GM10248 (cell line): Measurements from ENCODE around the gene ERC2.

Experiments
- CTCF ChIA-PET: fragments of 300-600 bp; sonication (Branson Sonifier 250); formaldehyde crosslinking; extraction: SDS; loops from one replicate; lab custom pipeline; 2021; ENCODE audit warnings: antibody characterized with exemption; lab: Yijun Ruan, JAX
- POLR2A ChIA-PET: fragments of 350-650 bp; sonication (Branson Sonifier 250); formaldehyde crosslinking; extraction: SDS; loops from one replicate; lab custom pipeline; 2020; ENCODE audit warnings: antibody characterized with exemption; lab: Yijun Ruan, JAX
- DNase-seq: peaks from one replicate; pipeline ENCODE4 v3.0.0; 2012; ENCODE audit errors: extremely low spot score
- TF ChIP-seq, protein P1 (sequence below): IDR thresholded peaks from 2 replicates; pipeline ENCODE4 v1.5.1; 2012; ENCODE audit warnings: mild to moderate bottlenecking, low read depth; ENCODE audit errors: extremely low read depth, missing control alignments, control extremely low read depth

The ERC2 gene

DNA sequence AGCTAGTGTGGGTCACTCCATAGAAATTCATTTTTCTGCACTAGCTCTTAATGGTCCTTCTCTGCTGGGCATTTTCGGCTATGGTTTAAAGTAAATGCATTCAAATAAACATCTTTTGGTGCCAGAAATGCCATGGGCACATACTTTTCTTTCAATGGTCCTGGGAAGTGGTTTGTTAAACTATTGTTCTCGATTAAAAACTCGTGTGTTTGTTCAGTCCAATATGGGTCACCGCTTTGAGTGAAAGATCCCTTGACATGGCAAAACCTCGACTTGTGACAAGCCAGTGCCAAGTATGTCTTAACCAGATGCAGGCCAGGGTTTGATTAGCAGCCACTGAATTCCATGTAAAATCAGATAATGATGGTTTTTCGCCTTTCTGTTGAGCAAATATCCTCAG, 649.3 kb downstream of the ERC2 start:
- POLR2A ChIA-PET, result no interaction called here
- CTCF ChIA-PET, result interaction anchor here (1.3 kb wide), 1 partner anchor 9 kb away, joined by 3 read pairs; no protein-coding TSS in a partner anchor
- TF ChIP-seq, protein P1, sequence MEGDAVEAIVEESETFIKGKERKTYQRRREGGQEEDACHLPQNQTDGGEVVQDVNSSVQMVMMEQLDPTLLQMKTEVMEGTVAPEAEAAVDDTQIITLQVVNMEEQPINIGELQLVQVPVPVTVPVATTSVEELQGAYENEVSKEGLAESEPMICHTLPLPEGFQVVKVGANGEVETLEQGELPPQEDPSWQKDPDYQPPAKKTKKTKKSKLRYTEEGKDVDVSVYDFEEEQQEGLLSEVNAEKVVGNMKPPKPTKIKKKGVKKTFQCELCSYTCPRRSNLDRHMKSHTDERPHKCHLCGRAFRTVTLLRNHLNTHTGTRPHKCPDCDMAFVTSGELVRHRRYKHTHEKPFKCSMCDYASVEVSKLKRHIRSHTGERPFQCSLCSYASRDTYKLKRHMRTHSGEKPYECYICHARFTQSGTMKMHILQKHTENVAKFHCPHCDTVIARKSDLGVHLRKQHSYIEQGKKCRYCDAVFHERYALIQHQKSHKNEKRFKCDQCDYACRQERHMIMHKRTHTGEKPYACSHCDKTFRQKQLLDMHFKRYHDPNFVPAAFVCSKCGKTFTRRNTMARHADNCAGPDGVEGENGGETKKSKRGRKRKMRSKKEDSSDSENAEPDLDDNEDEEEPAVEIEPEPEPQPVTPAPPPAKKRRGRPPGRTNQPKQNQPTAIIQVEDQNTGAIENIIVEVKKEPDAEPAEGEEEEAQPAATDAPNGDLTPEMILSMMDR, result no peak
- no peak for DNase-seq

DNA sequence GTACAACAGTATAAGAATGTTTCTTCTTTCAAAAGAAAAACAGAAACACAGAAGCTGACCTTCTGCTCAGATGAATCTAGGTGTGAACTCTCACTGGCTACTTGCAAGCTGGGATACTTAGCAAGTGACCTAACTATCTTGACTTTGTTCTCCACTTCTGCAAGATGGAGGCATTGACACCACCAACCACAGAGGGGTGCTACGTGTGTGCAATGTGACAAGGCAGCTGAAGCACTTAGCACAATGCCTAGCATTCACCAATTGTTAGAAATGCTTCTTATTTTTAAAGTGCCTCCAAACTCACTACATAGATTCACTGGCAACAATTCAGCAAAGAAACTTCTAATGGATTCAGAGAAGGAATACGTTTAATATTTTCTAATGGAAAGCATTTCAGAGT, 649.8 kb downstream of the ERC2 start:
- TF ChIP-seq, protein P1, result no peak
- DNase-seq, result no peak
- POLR2A ChIA-PET, result no interaction called here
- CTCF ChIA-PET, result interaction anchor here (1.3 kb wide), 1 partner anchor 10 kb away, joined by 3 read pairs; no protein-coding TSS in a partner anchor

DNA sequence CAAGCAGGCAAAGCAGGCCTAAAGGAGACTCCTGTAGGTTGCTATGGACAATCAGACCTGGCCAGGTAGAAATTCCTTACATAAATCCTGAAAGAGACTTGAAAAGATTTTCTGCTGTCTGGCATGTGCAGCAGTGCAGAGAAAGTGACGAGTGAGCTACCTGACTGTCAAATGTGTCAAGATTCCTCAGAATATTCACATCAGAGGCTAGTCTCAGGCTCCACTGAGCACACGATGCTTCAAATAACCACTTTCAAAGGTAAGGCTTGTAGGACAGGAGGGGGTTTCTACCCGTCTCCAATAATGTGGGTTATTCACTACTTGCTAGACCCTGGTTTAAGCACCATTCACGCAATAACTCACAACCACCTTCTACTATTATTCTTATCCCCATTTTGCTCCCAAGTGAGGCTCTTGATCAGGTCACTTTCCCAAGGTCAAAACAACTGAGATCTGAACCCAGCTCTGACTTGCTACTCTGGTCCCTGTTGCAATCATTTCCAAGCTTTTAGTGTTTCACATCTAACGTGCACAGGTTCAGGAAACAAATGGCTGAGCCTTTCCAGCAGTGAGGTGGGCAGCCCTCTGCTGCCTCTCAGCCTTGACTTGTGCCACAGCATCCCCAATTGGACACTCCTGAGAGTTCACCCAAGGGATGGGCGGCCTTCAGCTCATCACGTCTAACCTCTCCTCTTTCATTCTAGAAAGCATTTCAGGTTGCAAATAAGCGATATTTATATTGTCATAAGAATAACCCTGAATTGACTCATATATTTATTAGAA, 651.3 kb downstream of the ERC2 start:
- ChIA-PET CTCF (no interaction called here), POLR2A (no interaction called here)
- DNase-seq, result no peak
- TF ChIP-seq, protein P1, result no peak

DNA sequence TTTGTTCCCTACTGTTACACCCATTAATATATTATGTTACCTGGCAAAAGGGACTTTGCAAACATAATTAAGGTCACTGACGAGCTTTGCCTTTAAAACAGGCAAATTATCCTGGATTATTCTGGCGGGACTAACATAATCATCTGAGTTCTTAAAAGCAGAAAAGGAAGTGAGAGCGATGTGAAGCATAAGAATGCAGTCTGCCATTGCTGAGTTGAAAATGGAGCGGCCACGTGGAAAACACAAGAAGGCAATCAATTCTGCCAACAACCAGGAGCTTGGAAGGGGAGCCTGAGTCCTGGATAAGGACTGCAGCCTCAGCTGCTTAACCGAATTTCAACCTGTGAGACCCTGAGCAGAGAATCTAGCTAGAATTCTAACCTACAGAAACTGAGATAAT, 653.0 kb downstream of the ERC2 start:
- DNase-seq, result no peak
- CTCF ChIA-PET, result no interaction called here
- TF ChIP-seq, protein P1, result no peak
- POLR2A ChIA-PET, result no interaction called here

DNA sequence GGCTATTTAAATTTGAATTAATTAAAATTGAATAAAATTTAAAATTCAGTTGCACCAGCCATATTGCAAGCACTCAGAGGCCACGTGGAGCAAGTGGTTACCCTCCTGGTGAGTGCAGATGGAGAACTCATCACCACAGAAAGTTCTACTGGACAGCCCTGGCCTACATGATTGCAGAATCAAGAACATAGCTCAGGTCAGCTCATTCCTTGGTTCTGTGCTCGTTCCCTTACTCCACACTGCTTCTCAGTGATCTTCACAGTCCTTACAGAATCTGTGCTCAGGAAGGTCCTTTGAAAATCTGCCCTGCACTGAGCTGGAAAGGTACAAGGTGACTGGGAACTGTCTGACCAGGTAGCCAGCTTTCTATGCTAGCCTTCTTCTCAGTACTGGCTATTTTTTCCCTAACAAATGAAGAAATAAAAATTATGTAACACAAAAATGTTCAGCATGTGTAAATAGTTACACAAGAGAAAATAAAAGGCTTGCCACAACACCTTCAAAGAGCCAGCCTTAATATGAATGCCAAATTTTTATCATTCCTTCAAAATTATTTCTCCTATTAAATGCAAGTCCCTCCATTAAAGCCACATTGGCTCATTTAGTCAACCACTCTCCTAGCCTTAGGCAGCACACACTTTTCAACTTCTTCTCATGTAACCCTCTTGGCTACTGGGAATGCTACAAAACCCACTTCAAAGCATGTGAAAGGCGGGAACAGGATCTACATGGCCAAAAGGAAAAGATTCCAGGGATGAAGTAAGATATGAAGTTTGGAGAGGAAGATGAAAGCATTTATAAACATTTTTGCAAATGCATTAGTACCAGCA, 654.8 kb downstream of the ERC2 start:
- TF ChIP-seq, protein P1, result no peak
- ChIA-PET POLR2A (no interaction called here), CTCF (no interaction called here)
- no peak for DNase-seq

DNA sequence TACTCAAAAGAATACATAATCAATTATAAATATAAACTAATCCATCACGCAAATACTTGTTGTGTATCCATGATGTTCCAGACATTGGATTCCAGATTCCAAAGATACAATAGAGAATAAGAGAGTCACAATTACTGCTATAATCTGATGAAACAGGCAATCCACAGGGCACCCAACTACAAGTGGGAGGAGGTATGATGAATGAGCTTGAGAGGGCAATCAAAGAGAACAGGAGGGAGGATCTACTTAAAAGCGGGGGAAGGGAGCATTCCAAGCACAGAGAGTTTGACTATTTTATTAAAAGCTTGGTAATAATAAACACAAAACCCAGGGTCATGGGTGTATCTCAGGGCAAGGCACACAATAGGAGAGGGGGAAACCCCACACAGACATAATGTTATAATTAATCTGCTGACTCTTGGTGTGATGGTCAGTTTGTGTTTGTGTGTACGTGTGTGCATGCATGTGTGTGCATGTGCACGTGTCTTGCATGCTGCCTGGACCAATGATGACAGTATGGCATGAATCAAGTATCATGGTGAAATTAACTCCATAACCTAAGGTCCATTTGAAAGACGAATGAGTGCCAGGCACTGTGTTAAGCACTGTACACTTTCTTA, 655.8 kb downstream of the ERC2 start:
- DNase-seq, result no peak
- POLR2A ChIA-PET, result no interaction called here
- TF ChIP-seq, protein P1, result no peak
- CTCF ChIA-PET, result no interaction called here
